ENCODE data around the gene PRKCA.

Gene PRKCA

DNA sequence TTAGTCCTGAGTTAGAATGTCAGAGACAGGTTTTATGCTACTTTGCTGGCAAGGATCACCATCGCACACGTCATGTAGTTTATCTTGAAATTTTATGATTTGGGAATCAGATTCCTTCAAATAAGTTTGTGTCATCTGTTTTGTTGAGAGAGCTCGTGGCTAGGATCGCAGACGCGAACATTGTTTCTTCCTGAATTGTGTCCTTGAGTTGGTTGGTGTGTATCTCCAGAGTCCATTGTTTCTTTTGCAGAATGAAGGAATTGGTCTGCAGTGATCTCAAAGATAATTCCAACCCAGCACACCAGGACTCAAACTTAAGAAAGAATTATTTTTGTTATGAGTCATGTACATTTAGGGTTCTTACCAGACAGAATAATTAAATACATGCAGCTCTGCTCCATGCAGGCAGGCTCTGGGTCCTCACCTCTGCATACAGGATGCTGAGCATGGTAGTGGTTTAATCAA, 51.6 kb downstream of the PRKCA start:
- Histone ChIP-seq H2AFZ (ENCODE audit: low read length) (no peak overlapping the region), H3K27me3 (ENCODE audit: insufficient read depth, low read length, poor library complexity, severe bottlenecking) (no peaks in the 10 kb centered on the region), H3F3A (ENCODE audit: low read depth) (no peaks in the 10 kb centered on the region), H4K20me1 (ENCODE audit: insufficient read depth, low read length, poor library complexity, severe bottlenecking) (no peaks in the 10 kb centered on the region), H3K4me3 (ENCODE audit: low read length, poor library complexity, severe bottlenecking) (no peak overlapping the region), H3K9me2 (replicated peaks; ENCODE audit: low read depth, low read length) (no peaks in the 10 kb centered on the region), H3K4me2 (ENCODE audit: low read depth, low read length, poor library complexity, severe bottlenecking) (no peak overlapping the region), H3K79me2 (ENCODE audit: insufficient read depth, low read length) (no peaks in the 10 kb centered on the region), H3K9ac (ENCODE audit: low read depth, low read length, poor library complexity, severe bottlenecking) (no peak overlapping the region), H3K9me3 (ENCODE audit: insufficient read depth, low read depth, low read length) (no peaks in the 10 kb centered on the region), H3K4me1 (ENCODE audit: insufficient read depth, low read length, poor library complexity, severe bottlenecking) (no peaks in the 10 kb centered on the region), H3K36me3 (ENCODE audit: insufficient read depth, low read length) (no peaks in the 10 kb centered on the region)
- TF ChIP-seq CTCF (conservative IDR thresholded peaks at IDR 0.05; ENCODE audit: low read length) = no peak
- TF ChIP-seq EZH2phosphoT487 (IDR thresholded peaks at IDR 0.05; ENCODE audit: borderline replicate concordance) = no peak

GRCh38 chr17:66354472-66354871, 52.1 kb downstream of the PRKCA start:
- H2AFZ ChIP-seq (ENCODE audit: low read length) = no peak overlapping the region
- no peak overlapping the region for H3K4me2 ChIP-seq (ENCODE audit: low read depth, low read length, poor library complexity, severe bottlenecking)
- H3K9me2 ChIP-seq (replicated peaks; ENCODE audit: low read depth, low read length) = no peaks in the 10 kb centered on the region
- H3K9me3 ChIP-seq (ENCODE audit: insufficient read depth, low read depth, low read length) = no peaks in the 10 kb centered on the region
- no peaks in the 10 kb centered on the region for H3K79me2 ChIP-seq (ENCODE audit: insufficient read depth, low read length)
- H3K9ac ChIP-seq (ENCODE audit: low read depth, low read length, poor library complexity, severe bottlenecking) = no peak overlapping the region
- H4K20me1 ChIP-seq (ENCODE audit: insufficient read depth, low read length, poor library complexity, severe bottlenecking) = no peaks in the 10 kb centered on the region
- H3K36me3 ChIP-seq (ENCODE audit: insufficient read depth, low read length) = no peaks in the 10 kb centered on the region
- H3F3A ChIP-seq (ENCODE audit: low read depth) = no peaks in the 10 kb centered on the region
- H3K4me1 ChIP-seq (ENCODE audit: insufficient read depth, low read length, poor library complexity, severe bottlenecking) = no peaks in the 10 kb centered on the region
- no peak for TF ChIP-seq EZH2phosphoT487 (IDR thresholded peaks at IDR 0.05; ENCODE audit: borderline replicate concordance)
- TF ChIP-seq CTCF (conservative IDR thresholded peaks at IDR 0.05; ENCODE audit: low read length) = no peak
- H3K27me3 ChIP-seq (ENCODE audit: insufficient read depth, low read length, poor library complexity, severe bottlenecking) = no peaks in the 10 kb centered on the region
- H3K4me3 ChIP-seq (ENCODE audit: low read length, poor library complexity, severe bottlenecking) = no peak overlapping the region

DNA sequence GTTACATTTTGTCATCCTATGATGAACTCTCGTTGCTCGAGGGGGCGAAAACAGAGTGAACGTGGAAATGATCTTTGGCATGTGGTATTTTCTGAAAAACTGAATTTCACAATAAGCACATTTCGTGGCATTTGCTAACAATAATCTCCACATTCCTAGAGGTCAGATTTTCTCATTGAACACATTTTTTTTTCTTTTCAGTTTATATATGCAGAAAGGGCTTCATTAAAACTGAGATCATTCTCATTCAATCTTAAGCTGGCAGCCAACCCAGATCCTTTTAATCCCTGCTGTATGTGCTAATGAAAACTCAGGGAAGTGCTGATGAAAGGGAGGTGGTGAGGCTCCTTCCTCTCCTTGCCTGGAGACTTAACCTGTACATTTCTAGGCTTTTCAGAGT, 52.6 kb downstream of the PRKCA start:
- no peaks in the 10 kb centered on the region for H3K9me2 ChIP-seq (replicated peaks; ENCODE audit: low read depth, low read length)

More for the DNA sequence above, 52.6 kb downstream of the PRKCA start:
- no peaks in the 10 kb centered on the region for H3F3A ChIP-seq (ENCODE audit: low read depth)
- H3K79me2 ChIP-seq (ENCODE audit: insufficient read depth, low read length) = no peaks in the 10 kb centered on the region
- TF ChIP-seq EZH2phosphoT487 (IDR thresholded peaks at IDR 0.05; ENCODE audit: borderline replicate concordance) = no peak
- TF ChIP-seq CTCF (conservative IDR thresholded peaks at IDR 0.05; ENCODE audit: low read length) = no peak
- no peak overlapping the region for H2AFZ ChIP-seq (ENCODE audit: low read length)
- H3K4me3 ChIP-seq (ENCODE audit: low read length, poor library complexity, severe bottlenecking) = no peak overlapping the region
- no peak overlapping the region for H3K4me2 ChIP-seq (ENCODE audit: low read depth, low read length, poor library complexity, severe bottlenecking)
- H3K4me1 ChIP-seq (ENCODE audit: insufficient read depth, low read length, poor library complexity, severe bottlenecking) = no peaks in the 10 kb centered on the region
- H3K9ac ChIP-seq (ENCODE audit: low read depth, low read length, poor library complexity, severe bottlenecking) = no peak overlapping the region
- H4K20me1 ChIP-seq (ENCODE audit: insufficient read depth, low read length, poor library complexity, severe bottlenecking) = no peaks in the 10 kb centered on the region
- H3K27me3 ChIP-seq (ENCODE audit: insufficient read depth, low read length, poor library complexity, severe bottlenecking) = no peaks in the 10 kb centered on the region
- H3K36me3 ChIP-seq (ENCODE audit: insufficient read depth, low read length) = no peaks in the 10 kb centered on the region
- H3K9me3 ChIP-seq (ENCODE audit: insufficient read depth, low read depth, low read length) = no peaks in the 10 kb centered on the region
